ENCODE results near the gene PCGF2.
A peak's percentile ranks its signal among the peaks of the same experiment; 100 is the strongest.

GRCh38 chr17:38730526-38731379 lies 17.4 kb downstream of the PCGF2 start:
- no peak for TF ChIP-seq CTCF (IDR thresholded peaks at IDR 0.05)
- peak in 1 of 2 donors; percentile 43 for TF ChIP-seq POLR2A (IDR thresholded peaks at IDR 0.05)
